Neural progenitor cell (in vitro differentiated cells): ENCODE measurements around the gene PDE6A.

Experiments used
- EZH2phosphoT487 ChIP-seq: fragments of 200-600 bp; sonication (generic); IDR thresholded peaks from 2 replicates; pipeline ENCODE4 v1.6.1; 2017; ENCODE audit warnings: antibody characterized with exemption
- TF ChIP-seq, protein P1 (sequence below): fragments of 200-600 bp; sonication (generic); IDR thresholded peaks from 2 replicates; pipeline ENCODE4 v1.5.1; 2017; ENCODE audit warnings: antibody characterized with exemption, mild to moderate bottlenecking

DNA sequence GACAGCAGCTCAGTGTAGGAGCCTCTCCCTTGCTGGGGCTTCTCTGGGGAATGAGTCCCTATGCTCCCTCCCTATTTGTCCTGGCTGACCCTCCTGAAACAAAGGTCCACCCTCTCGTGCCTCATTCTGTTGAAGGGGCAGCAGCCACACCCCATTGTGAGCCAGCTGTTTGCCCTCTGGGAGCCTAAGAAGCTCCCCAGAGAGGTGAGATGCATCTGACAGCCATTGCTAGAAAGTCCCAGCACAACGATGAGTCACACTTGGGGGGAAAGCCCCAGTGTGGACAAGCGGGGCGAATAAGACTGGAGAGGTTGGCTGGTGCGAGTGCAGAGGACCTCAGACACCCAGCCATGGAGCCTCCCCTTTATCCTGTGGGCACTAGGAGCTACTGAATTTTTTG, 113.1 kb downstream of the PDE6A start:
- TF ChIP-seq, protein P1, sequence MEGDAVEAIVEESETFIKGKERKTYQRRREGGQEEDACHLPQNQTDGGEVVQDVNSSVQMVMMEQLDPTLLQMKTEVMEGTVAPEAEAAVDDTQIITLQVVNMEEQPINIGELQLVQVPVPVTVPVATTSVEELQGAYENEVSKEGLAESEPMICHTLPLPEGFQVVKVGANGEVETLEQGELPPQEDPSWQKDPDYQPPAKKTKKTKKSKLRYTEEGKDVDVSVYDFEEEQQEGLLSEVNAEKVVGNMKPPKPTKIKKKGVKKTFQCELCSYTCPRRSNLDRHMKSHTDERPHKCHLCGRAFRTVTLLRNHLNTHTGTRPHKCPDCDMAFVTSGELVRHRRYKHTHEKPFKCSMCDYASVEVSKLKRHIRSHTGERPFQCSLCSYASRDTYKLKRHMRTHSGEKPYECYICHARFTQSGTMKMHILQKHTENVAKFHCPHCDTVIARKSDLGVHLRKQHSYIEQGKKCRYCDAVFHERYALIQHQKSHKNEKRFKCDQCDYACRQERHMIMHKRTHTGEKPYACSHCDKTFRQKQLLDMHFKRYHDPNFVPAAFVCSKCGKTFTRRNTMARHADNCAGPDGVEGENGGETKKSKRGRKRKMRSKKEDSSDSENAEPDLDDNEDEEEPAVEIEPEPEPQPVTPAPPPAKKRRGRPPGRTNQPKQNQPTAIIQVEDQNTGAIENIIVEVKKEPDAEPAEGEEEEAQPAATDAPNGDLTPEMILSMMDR = no peak
- no peak for TF ChIP-seq EZH2phosphoT487
